Thyroid gland (tissue), 4 donors: ENCODE measurements around the gene IFIT2. TPM values are rescaled to one million over a fixed set of nuclear protein-coding genes. Genes with fewer than 3 reads are reported as not detected.

Source experiments
- DNase-seq, 2 donors: peaks; one replicate each; pipeline ENCODE4 v3.0.0-alpha.2; 2019
- H3K27ac ChIP-seq, 3 donors: fragments of 200-600 bp; sonication (generic); 1 replicate in 2 of 3; 2 replicates in 1 of 3; pipeline ENCODE4 v1.5.1; 2016 to 2019; ENCODE audit warnings: mild to moderate bottlenecking in 1 of 3, moderate library complexity in 1 of 3
- H3K27me3 ChIP-seq: fragments of 200-600 bp; sonication (generic); one replicate; pipeline ENCODE4 v1.5.1; 2019
- H3K36me3 ChIP-seq, 2 donors: fragments of 200-600 bp; sonication (generic); one replicate each; pipeline ENCODE4 v1.5.1; 2016 to 2019
- H3K4me1 ChIP-seq, 2 donors: fragments of 200-600 bp; sonication (generic); one replicate each; pipeline ENCODE4 v1.5.1; 2017 to 2019
- H3K4me3 ChIP-seq, 3 donors: fragments of 200-600 bp; sonication (generic); replicated peaks in 1 of 3; 1 replicate in 2 of 3; 2 replicates in 1 of 3; pipeline ENCODE4 v1.5.1; 2016; ENCODE audit warnings: mild to moderate bottlenecking in 1 of 3
- H3K9me3 ChIP-seq: fragments of 200-600 bp; sonication (generic); one replicate; pipeline ENCODE4 v1.5.1; 2017
- CTCF ChIP-seq, 6 experiments: fragments of 200-600 bp in 3 of 6; fragments of 450-650 bp in 3 of 6; sonication (generic) in 3 of 6; IDR thresholded peaks; one replicate each; pipeline ENCODE4 v1.5.1; 2016 to 2019; ENCODE audit warnings: antibody characterized with exemption in 6 of 6, mild to moderate bottlenecking in 2 of 6, inconsistent platforms in 1 of 6, moderate library complexity in 1 of 6
- POLR2A ChIP-seq, 2 donors: fragments of 450-650 bp; IDR thresholded peaks; one replicate each; pipeline ENCODE4 v1.6.1; 2017; ENCODE audit warnings: antibody characterized with exemption in 2 of 2, mild to moderate bottlenecking in 2 of 2, moderate library complexity in 1 of 2
- WGBS, 2 donors: methylation state at CpG; one replicate each; pipeline ENCODE4 v1.1.5; 2017; 5-methylcytosine and 5-hydroxymethylcytosine counted together
- intact Hi-C: fragments of 100-400 bp; cut with DNase I; formaldehyde crosslinking; loops from one replicate; pipeline ENCODE4 v1.15.1; 2023
- total RNA-seq, 4 donors: library from RNA; depleted of rRNA; stranded (reverse); fragments of >200 nt; gene quantifications; one replicate each; pipeline ENCODE4 v1.2.3, GENCODE V29; 2016

The IFIT2 gene
- total RNA-seq, 4 donors from 2014 or later = 3.4 to 5.4 (median 4.6) TPM

DNA sequence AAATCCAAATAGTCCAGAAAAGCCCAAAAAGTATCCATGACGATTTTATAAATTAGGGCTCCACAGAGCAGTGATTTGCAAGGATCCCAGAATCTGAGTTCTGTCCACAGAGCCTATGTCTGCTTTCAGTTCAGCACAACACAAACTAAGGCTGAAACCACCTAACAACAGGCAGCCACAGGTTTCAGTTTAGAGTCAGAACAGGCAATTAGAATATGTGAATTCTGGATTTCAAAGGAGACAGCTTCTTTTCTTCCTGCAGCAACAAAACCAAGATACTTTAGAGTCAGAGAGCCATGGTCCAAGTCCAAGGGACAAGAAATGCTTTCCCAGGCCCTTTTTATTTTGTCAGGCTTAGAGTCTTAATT lies 49.5 kb downstream of the IFIT2 start:
- 45 to 60% methylated on average over 1 of the region's 1 CpG for WGBS, 2 donors
- H3K4me1 ChIP-seq = peaks cover 14 to 42% of the 10 kb centered on the region in 2 donors
- TF ChIP-seq CTCF (IDR thresholded peaks at IDR 0.05) (no peak), POLR2A (IDR thresholded peaks at IDR 0.05) (no peak)

DNA sequence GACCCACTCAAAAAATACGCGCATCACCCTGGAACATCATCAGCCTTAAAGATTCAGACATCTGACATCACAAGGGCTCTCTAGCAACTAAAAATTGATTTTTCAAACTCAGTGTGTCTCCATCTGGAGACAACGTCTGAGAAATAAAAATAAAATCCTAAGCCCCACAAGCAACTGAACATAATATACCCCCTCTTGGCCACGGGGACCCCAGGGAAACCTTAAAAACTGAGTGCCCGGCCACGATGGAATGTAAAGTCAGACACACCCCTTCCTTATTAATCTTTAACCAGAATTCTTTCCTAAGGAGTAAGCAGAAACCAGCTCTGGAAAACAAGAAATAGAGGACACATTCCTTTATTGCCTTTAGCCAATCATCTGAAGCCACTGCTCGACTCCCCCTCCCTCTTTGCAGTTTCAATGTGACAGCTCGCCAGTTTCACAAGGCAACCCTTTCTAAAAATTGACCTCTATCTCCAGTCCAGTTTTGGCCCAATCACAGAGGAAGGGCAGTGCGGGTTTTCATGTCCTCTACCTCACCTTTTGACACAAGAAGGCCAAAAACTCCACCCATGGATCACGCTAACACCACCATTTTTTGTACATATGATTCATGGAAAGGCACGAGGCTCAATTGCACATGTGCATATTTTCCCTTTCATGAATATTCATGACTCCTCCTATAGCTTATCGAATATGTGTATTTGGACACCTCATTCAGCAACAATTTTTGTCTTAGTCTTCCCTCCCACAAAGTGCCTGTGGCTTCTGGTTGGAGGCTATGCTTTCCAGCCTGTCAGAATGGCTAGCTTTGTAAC lies 50.1 kb downstream of the IFIT2 start:
- WGBS, 2 donors = 61 to 67% methylated on average over 12 of the region's 12 CpGs
- Histone ChIP-seq H3K9me3 (no peaks in the 10 kb centered on the region), H3K27me3 (no peaks in the 10 kb centered on the region), H3K36me3 (no peaks in the 10 kb centered on the region), H3K27ac (peak overlapping the region; percentile 43 to 79 (median 44)), H3K4me1 (peaks cover 14 to 40% of the 10 kb centered on the region in 2 donors), H3K4me3 (no peak overlapping the region)
- TF ChIP-seq POLR2A (IDR thresholded peaks at IDR 0.05) (no peak), CTCF (IDR thresholded peaks at IDR 0.05) (no peak)
- peak; percentile 20 to 38 for DNase-seq
- intact Hi-C loops = no loop called here

More for the DNA sequence above, 49.5 kb downstream of the IFIT2 start:
- Histone ChIP-seq H3K4me3 (no peak overlapping the region), H3K27ac (peak overlapping the region; percentile 43 to 79 (median 44)), H3K36me3 (no peaks in the 10 kb centered on the region), H3K27me3 (no peaks in the 10 kb centered on the region), H3K9me3 (no peaks in the 10 kb centered on the region)
- intact Hi-C loops = no loop called here
- no peak for DNase-seq

- H3K27ac ChIP-seq = no peak overlapping the region
- no peak for TF ChIP-seq POLR2A (IDR thresholded peaks at IDR 0.05)
- no peak for TF ChIP-seq CTCF (IDR thresholded peaks at IDR 0.05)
- intact Hi-C loops = no loop called here
- peaks cover 14 to 37% of the 10 kb centered on the region in 2 donors for H3K4me1 ChIP-seq
- H3K9me3 ChIP-seq = no peaks in the 10 kb centered on the region
- H3K27me3 ChIP-seq = no peaks in the 10 kb centered on the region
- no peaks in the 10 kb centered on the region for H3K36me3 ChIP-seq
- H3K4me3 ChIP-seq = no peak overlapping the region
- WGBS, 2 donors = 94 to 97% methylated on average over 4 of the region's 4 CpGs
- DNase-seq = no peak
These were observed 51.0 kb downstream of the IFIT2 start for GRCh38 chr10:89352802-89353201.

DNA sequence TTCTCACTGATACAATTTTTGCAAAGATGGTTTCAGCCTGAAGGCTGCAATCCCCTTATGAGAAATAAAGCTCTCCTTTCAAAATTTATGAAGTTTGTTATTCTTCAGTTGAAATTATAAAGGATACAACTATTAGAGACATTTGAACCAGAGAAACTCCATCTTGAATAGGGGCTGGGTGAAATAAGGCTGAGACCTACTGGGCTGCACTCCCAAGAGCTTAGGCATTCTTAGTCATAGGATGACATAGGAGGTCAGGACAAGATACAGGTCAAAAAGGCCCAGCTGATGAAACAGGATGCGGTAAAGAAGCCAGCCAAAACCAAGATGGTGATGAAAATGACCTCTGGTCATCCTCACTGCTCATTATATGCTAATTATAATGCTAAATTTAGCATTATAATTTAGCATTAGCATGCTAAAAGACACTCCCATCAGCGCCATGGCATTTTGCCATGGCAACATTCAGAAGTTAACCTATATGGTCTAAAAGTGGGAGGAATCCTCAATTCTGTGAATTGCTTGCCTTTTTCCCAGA lies 53.6 kb downstream of the IFIT2 start:
- H3K27me3 ChIP-seq = no peaks in the 10 kb centered on the region
- TF ChIP-seq POLR2A (IDR thresholded peaks at IDR 0.05) = no peak
- TF ChIP-seq CTCF (IDR thresholded peaks at IDR 0.05) = no peak
- no peak for DNase-seq
- H3K4me1 ChIP-seq = peaks cover 14 to 28% of the 10 kb centered on the region in 2 donors
- no peak overlapping the region for H3K4me3 ChIP-seq
- H3K36me3 ChIP-seq = no peaks in the 10 kb centered on the region
- no peak overlapping the region for H3K27ac ChIP-seq
- 93 to 94% methylated on average over 2 of the region's 2 CpGs for WGBS, 2 donors
- no peaks in the 10 kb centered on the region for H3K9me3 ChIP-seq
- intact Hi-C loops = no loop called here

- peak; percentile 47 to 56 for DNase-seq
- Histone ChIP-seq H3K27ac (peak overlapping the region in 2 of 3 donors; percentile 12 to 22), H3K36me3 (no peaks in the 10 kb centered on the region), H3K9me3 (no peaks in the 10 kb centered on the region), H3K27me3 (no peaks in the 10 kb centered on the region), H3K4me3 (no peak overlapping the region), H3K4me1 (peaks cover under 1 to 12% of the 10 kb centered on the region in 2 donors)
- TF ChIP-seq POLR2A (IDR thresholded peaks at IDR 0.05) (no peak), CTCF (IDR thresholded peaks at IDR 0.05) (no peak)
- WGBS, 2 donors = 59 to 94% methylated on average over 1 of the region's 1 CpG
- intact Hi-C loops = no loop called here
These were observed 55.2 kb downstream of the IFIT2 start for GRCh38 chr10:89357096-89357495.
